ENCODE results near the gene KNCN. TPM values are rescaled to one million over a fixed set of nuclear protein-coding genes. Genes with fewer than 3 reads are reported as not detected.

KNCN gene
- total RNA-seq, 2 donors from 2014 or later: not detected

GRCh38 chr1:46594063-46594462, 42.6 kb upstream of the KNCN start:
- Histone ChIP-seq H3K9ac (ENCODE audit: low read depth in 2 of 2, low read length in 2 of 2) (no peak overlapping the region), H3K36me3 (peaks cover 9% of the 10 kb centered on the region), H3K9me3 (no peaks in the 10 kb centered on the region), H3K27me3 (no peaks in the 10 kb centered on the region), H3K4me3 (no peak overlapping the region), H3K27ac (peak overlapping the region; percentile 47), H3K4me1 (no peaks in the 10 kb centered on the region)
- intact Hi-C loops (cut with DNase I): no loop called here
- TF ChIP-seq, protein P1, sequence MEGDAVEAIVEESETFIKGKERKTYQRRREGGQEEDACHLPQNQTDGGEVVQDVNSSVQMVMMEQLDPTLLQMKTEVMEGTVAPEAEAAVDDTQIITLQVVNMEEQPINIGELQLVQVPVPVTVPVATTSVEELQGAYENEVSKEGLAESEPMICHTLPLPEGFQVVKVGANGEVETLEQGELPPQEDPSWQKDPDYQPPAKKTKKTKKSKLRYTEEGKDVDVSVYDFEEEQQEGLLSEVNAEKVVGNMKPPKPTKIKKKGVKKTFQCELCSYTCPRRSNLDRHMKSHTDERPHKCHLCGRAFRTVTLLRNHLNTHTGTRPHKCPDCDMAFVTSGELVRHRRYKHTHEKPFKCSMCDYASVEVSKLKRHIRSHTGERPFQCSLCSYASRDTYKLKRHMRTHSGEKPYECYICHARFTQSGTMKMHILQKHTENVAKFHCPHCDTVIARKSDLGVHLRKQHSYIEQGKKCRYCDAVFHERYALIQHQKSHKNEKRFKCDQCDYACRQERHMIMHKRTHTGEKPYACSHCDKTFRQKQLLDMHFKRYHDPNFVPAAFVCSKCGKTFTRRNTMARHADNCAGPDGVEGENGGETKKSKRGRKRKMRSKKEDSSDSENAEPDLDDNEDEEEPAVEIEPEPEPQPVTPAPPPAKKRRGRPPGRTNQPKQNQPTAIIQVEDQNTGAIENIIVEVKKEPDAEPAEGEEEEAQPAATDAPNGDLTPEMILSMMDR (IDR thresholded peaks at IDR 0.05): no peak
- DNase-seq: no peak

GRCh38 chr1:46592823-46593222, 41.4 kb upstream of the KNCN start:
- Histone ChIP-seq H3K4me3 (no peak overlapping the region), H3K27me3 (no peaks in the 10 kb centered on the region), H3K36me3 (peaks cover 9% of the 10 kb centered on the region), H3K9ac (ENCODE audit: low read depth in 2 of 2, low read length in 2 of 2) (no peak overlapping the region), H3K4me1 (no peaks in the 10 kb centered on the region), H3K27ac (no peak overlapping the region), H3K9me3 (no peaks in the 10 kb centered on the region)
- TF ChIP-seq, protein P1 (IDR thresholded peaks at IDR 0.05): no peak
- no peak for DNase-seq
- intact Hi-C loops (cut with DNase I): no loop called here

DNA sequence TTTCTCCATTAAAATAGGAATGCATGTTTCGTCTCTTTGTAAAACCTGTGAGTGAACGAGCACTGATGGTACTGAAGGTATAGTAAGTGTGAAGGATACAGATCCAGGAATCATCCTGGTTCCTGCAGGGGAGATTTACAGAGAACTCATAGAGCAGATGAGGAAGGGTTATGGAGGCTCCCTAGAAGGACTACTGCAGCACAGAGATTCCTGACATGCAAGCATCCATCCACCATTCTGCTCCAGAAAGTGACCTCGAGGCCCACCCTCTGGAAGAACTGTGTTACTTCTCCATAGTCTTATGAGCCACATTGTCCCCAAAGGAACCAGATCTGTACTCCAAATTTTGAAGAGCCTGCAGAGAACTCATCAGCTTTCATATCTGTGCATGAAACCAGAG, 38.1 kb upstream of the KNCN start:
- intact Hi-C loops (cut with DNase I): no loop called here
- H3K9me3 ChIP-seq: no peaks in the 10 kb centered on the region
- H3K4me1 ChIP-seq: no peaks in the 10 kb centered on the region
- peaks cover 9% of the 10 kb centered on the region for H3K36me3 ChIP-seq
- TF ChIP-seq, protein P1 (IDR thresholded peaks at IDR 0.05): no peak
- no peak for DNase-seq
- H3K9ac ChIP-seq (ENCODE audit: low read depth in 2 of 2, low read length in 2 of 2): no peak overlapping the region
- H3K4me3 ChIP-seq: no peak overlapping the region
- no peak overlapping the region for H3K27ac ChIP-seq
- H3K27me3 ChIP-seq: no peaks in the 10 kb centered on the region

GRCh38 chr1:46587069-46587468, 35.6 kb upstream of the KNCN start:
- Histone ChIP-seq H3K4me3 (no peak overlapping the region), H3K9me3 (no peaks in the 10 kb centered on the region), H3K9ac (ENCODE audit: low read depth in 2 of 2, low read length in 2 of 2) (no peak overlapping the region), H3K4me1 (no peaks in the 10 kb centered on the region), H3K27ac (no peak overlapping the region), H3K27me3 (no peaks in the 10 kb centered on the region), H3K36me3 (peaks cover 7% of the 10 kb centered on the region)
- no peak for DNase-seq
- intact Hi-C loops (cut with DNase I): no loop called here
- TF ChIP-seq, protein P1 (IDR thresholded peaks at IDR 0.05): no peak

GRCh38 chr1:46585312-46585938, 34.0 kb upstream of the KNCN start:
- H3K4me3 ChIP-seq: no peak overlapping the region
- H3K9ac ChIP-seq (ENCODE audit: low read depth in 2 of 2, low read length in 2 of 2): no peak overlapping the region
- no peaks in the 10 kb centered on the region for H3K4me1 ChIP-seq
- no peak for DNase-seq
- intact Hi-C loops (cut with DNase I): no loop called here
- H3K9me3 ChIP-seq: no peaks in the 10 kb centered on the region
- TF ChIP-seq, protein P1 (IDR thresholded peaks at IDR 0.05): no peak
- H3K27ac ChIP-seq: no peak overlapping the region
- H3K27me3 ChIP-seq: no peaks in the 10 kb centered on the region
- H3K36me3 ChIP-seq: no peaks in the 10 kb centered on the region
